HG03095 (cell line): ENCODE data around the gene ARSJ.

ENCODE experiments used
- ATAC-seq: cut with Tn5 transposase; IDR thresholded peaks from one replicate; pipeline ENCODE4 v1.9.1; 2021; ENCODE audit warnings: moderate library complexity; ENCODE audit not compliant: unreplicated experiment

Gene ARSJ

DNA sequence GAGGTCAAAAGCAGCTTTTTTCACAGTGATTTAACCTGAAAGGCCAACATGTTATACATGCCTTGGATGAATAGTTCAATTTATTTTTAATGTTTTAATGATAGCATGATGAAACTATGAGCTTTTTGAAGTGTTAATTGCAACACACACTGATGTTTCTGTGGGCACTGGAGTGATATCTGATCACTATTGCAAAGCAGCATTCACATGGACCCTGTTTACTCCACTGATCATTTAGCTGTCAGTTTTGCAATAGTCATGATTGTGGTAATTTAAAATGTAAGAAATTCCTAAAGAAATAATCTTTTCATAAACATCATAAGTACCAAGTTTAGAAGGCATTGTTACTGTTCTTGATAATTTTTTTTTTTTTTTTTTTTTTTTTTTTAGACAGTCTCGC, 74.1 kb downstream of the ARSJ start:
- no peak for ATAC-seq

DNA sequence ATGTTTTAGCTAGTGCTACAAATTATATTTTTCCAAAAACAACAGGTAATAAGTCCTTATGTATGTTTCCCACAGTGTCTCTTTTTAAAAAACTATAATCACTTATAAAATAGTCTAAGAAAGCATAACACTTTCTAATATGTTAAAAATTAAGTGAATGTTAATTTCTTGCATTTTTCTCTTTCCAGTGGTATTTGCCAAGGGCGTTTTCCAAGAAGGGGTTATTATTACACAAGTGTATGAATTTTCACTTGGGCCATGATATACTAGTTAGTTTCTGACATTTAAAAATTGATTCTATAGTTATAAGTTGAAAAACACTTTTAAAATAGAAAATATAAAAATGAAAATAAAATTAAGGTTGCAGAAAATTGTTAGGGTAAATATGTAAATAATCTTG, 74.6 kb downstream of the ARSJ start:
- no peak for ATAC-seq

DNA sequence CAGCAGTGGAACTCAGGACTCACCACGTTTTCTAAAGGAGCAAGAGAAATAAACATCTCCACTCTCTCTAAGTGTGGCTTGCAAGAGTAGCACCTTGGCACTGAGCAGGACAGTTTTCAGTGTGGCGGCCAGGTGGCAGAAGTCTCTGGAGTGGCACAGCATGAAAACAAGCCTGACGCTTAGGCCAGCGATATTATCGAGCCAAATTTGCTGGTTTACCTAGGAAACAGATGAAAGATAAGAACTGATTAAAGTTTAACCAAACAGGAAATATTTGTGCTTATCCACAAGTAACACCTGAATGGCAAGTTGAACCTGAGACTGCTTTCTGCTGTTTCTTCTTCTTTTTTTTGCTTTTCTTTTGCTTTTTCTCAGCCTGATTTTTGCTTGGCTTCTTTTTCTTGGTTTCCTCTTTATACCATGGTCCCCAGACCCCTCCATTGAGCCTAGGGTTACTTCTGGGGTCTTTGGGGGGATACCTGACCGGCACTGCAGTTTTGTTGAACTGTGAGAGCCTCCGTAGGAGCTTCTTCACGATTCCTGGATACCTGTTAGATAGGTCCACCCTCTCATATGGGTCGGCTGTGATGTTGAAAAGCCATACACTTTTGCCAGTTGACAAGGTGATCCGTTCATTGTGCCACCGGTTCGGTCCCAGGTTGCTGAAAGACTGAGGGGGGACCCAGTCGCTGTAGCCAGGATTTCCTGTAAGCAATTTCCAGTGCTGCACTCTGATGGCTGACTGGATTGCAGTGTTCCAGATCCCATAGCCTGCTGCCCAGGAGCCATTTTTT, 77.3 kb downstream of the ARSJ start:
- no peak for ATAC-seq

DNA sequence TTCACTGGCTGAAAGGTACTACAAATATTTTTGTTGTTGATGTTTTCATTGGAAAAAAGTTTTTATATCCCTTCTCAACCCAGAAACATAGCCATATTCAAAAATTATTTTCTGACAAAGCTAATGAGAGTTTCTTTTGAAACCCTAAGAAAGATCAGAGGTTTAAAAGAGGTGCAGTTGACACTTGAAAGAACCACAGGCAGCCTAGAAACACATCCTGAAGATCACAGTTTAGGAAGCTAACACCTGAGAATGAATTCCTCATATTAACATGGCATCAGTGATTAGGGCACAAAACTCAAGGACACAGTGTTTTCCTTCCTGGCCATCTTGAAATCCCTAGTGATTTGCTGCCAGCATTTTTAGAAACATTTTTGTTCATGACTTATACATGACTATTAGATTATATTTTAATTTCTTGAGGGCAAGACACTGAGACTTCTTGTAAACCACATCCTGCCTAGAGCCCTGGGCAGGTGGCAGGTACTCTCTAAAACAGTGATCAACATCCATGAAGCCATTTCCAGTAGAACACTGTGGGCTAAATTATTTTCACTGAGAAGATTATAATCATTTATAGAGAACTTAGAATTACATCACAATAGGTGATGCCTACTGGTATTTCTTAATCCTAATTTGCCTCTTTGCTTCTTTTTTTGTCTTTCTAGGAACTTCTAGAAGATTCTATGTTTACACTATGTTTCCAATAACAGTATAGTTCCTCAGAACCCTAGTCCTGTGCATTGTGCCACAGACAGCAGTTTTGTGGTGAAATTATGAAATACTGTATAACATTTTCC, 80.0 kb downstream of the ARSJ start:
- ATAC-seq: peak; percentile 84

DNA sequence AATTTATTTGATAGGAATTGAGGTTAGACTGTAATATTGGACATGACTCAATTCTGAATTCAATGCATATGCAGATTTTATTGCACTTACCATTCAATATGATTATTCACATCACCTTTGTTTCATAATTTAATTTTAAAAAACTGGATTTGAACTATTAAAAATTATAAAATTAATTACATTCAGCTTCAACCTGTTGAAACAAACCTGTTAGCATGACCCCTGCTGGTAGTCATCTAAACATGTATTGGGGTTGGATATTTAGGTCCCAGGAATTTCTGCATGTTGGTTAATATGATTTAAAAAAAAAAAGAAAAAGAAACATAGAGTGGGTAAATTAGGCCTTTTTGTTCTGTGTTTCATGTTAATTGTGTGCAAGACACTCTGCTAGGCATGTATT, 85.9 kb downstream of the ARSJ start:
- no peak for ATAC-seq

DNA sequence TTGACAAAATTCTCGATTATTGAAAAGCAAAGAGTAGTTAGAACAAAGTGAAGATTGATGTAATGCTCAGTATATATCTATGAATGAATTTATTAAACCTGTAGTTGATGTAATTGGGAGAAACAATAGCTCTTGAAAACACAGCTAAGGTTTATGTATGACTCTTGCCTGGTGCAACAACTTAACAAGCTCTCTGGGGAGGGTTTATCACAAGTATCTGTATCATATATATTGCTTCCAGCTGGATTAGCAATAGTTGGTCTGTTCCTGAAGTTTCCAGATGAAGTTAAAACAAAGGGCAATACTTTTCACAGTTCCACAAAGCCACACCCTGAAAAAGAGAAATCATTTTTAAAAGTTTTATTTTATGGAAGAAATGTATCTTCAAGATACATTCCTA, 91.4 kb downstream of the ARSJ start:
- no peak for ATAC-seq

DNA sequence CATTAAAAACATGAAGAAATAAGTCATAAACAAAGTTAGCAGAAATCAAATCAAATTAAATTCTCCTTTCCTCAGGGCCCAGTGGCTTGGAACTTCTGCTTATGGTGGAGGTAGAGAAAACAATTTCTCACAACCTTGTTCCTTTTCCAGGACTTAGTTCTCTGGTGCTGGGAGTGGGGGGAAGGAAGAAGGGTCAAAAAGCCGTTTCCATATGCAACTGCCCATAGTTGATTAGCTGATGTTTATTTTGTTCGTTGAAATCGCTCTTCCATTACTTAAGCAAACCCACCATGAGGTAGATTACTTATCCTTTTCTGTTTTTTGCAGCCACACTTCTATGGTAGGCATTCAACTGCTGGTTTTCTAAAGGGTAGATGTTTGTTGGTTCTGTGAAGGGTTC, 94.2 kb downstream of the ARSJ start:
- no peak for ATAC-seq

DNA sequence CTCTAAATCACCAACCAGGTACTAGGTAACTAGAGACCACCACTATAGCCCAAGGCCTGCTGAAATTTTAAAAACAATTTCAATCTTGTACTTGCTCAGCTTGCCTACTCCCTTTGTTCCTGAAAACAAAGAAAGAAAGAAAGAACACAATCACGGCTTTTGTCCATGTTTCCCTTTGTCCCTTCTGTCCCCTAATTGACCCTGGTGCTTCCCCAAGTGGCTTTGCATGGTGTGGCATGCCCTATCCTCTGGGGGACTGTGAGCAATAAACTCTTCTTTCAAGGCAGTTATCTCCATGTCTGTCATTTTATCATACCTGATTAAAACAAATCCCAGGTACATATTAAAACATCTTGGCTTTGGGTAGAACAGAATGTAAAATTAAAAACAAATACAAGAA, 94.8 kb downstream of the ARSJ start:
- no peak for ATAC-seq

DNA sequence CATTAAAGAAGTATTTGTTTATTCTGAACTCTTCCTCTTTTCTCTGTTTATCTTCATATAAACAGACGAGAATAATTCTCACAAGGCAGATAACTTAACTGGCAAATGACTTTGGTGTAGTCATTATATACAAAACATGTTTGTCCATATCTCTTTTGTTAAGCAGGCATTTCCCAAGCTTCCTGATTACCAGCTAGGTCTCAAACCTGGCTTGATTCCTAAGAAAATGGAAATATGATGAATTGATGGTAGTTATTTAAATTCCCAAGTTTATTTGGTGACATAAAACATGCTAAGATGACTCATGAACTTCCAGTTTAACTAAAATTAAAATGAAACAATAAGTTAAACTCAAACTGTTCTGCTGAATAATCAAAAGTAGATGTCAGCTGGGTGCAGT, 96.8 kb downstream of the ARSJ start:
- no peak for ATAC-seq

DNA sequence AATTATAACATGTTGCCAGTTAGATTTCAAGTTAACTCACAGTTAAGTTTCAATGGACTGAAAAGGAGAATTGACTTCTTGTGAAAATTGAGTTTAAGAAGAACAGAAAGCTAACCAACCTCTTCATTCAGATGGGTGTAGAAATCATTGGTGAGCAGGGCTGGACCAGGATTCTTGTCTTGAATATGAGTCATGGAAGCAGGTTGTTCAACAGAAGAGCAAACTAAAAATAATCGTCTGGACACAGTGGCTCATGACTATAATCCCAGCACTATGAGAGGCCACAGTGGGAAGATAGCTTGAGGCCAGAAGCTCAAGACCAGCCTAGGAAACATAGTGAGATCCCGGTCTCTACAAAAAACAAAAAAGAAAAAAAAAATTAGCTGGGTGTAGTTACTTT, 98.2 kb downstream of the ARSJ start:
- no peak for ATAC-seq

DNA sequence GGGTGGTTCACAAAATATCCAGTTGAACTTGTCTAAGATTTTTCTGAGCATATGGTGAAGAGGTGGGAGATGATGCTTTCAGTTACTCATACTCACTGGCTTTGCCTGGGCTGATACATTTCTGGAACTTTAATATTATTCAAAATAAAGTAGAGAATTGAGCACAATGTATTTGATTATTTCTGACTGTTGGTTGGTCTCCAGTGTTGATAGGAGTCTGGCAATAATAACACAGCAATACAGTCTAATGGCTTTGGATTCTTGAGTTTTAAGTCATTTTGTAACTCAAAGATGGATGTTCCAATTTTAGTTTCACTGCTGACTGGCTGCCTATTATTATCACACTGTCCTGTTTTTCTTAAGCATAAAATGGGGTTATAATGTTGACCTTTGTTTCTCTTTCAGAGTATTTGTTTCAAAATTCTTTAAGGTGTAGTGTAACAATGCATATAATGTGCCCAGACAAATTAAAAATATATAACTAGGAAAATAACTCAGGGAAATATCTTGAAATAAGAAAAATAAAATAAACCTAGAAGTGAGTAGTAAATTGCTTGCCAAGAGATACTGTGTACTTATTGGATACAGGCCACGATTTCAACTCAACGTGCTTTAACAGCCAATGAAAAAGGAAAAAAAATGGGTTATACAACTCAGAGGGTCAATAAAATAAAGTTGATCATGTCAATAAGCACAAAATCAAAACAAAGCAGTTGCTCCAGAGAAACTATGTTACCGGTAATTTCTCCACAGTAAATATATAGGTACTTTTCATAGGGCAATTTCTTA, 99.0 kb downstream of the ARSJ start:
- no peak for ATAC-seq

DNA sequence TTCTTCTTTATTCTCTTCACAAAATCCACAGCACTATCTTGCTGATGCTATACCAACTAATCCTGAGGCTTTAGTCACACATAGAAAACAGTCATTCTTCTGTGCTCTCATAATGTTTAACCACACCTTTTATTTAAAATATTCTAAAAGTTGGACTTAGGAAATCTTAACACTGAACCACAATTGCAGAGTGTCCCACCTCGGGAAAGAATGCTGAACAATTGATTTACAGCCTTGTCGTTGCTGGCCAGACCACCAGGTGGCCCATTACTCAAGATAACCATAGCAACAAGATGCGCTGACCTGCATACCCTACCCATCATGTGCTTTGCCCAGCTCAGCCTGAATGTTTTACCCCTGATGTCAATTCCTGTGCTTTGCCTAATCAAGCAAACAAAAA, 100.8 kb downstream of the ARSJ start:
- no peak for ATAC-seq

DNA sequence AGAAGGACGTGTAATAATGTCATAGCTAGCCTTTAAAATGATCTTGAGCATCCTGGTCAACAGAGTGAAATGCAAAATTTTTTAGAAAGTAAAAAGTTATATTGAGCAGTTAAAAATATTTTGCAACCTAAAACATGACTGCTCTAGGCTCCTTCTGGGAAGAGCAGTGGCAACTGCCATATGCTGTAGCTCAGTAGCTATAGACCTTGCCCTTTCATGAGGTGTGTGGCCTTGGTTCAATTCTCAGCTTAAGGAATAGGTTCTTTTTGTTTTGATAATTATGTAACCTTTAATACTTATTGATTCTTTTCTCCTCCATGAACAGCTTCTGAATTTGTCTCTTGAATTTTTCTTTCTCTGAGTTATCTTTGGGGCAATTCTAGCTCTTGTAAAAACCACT, 105.0 kb downstream of the ARSJ start:
- no peak for ATAC-seq

DNA sequence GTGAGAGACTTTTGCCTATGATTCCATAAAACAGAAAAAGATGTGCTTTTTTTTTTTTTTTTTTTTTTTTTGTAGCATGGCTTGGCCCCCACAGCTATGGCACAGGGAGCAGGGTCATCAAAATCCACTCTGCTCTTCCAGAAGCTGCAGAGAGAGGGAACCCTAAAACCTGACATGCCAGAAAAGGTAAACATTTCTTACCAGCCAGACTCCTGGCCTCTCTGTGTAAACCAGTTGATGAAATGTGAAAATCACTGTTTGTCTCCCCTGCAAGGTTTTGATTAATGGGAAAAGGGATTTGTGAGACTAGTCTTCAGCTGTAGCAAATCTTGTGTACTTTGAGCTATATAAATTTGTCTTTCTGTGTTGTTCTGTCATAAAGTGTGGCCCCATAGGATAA, 105.9 kb downstream of the ARSJ start:
- ATAC-seq: no peak

DNA sequence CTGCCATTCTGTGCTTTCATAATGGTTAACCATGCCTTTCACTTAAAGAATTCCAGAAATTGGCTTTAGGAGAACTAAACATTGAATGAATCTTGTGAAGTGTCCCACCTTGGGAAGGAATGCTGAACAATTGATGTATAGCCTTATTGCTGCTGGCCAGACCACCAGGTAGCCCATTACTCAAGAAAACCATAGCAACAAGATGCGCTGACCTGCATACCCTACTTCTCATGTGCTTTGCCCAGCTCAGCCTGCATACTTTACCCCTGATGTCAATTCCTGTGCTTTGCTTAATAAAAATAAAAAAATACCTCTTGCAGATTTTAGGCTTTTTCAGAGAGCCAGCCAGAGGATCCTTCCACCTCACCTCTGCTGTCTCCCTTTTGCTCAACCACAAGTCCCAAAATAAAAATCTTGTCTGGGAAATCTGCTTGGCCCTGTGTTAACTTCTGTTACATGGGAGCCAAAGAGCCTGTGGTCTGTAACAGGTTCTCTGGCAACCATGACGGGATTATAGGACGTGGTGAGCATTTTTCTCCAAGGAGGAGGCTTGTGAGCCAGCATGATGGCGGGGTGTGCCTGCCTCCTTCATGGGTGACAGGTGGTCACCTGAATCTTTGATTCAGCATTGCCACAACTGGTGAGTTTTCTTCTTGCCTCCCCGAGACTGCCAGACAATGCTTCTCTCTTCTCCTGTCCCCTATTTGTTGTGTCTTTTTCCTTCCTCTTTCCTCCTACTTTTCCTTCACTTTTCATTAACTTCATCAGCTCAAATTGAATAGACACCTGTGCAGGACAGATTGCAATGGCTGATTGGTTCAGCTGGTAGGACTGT, 106.8 kb downstream of the ARSJ start:
- no peak for ATAC-seq

DNA sequence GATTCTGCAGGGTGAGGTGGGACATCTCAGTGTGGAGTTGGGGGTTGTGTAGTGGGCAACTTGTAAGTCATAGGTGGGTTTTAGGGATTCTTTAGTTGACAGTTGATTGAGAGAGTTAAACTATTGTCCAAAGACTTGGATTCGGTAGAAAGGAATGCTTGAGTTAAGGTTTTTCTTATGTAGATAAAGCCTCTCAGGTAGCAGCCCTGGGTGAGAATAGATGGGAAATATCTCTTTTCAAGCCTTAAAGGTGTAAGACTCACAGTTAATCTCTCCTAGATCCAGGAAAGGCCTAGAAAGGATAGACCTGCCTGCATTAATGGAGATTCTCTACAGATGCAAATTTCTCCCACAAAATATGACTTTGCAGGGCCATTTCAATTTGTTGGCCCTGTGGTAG, 108.4 kb downstream of the ARSJ start:
- ATAC-seq: no peak

DNA sequence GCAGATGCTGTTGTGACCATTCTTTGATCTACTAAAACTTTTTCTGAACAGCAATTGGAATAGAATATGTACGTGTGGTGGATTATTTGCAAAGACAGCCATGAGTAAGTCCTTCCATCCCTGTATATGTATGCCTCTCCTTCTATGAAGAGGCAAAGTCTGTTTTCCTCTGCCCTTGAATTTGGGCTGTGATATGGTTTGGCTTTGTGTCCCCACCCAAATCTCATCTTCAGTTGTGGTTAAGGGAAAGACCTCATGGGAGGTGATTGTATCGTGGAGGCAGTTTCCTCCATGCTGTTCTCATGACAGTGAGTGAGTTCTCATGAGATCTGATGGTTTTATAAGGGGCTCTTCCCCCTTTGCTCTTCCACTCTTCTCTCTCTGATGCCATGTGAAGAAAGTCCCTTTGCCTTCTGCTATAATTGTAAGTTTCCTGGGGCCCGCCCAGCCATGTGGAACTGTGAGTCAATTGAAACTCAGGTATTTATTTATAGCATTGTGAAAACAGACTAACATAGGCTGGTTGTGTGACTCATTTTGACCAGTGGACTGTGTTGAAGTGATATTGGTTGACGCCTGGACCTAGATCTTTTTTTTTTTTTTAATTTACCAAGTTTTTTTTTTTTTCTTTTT, 109.6 kb downstream of the ARSJ start:
- ATAC-seq: peak; percentile 92

DNA sequence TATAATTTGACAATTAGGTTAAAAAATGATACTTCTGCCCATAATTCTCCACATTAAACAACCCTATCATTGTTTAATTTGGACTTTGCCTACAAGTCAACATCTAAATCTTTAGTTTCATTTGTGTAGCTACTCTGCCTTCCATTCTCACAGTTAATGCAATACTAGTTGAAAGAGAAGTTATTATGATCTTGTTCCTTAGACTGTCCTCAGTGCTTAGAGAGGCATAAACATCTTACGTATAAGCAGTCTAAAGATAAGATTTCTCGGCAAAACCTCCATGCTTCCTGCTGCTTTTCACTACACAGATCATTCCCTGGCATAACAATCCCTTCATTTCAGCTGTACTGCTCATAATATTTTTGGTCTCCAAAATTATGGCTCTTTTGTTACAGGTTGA, 112.8 kb downstream of the ARSJ start:
- ATAC-seq: no peak

DNA sequence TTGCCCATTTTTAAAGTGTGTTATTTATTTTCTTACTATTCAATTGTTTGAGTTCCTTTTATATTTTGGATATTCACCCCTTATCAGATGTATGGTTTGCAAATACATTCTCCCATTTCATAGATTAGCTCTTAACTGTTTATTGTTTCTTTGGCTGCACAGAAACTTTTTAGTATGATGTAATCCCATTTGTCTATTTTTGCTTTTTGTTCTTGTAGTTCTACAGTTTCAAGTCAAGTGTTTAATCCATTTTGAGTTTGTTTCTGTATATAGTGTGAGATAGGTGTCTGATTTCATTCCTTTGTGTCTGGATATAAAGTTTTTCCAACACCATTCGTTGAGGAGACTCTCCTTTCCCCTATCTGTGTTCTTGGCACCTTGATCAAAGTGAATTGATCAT, 120.5 kb downstream of the ARSJ start:
- ATAC-seq: no peak

DNA sequence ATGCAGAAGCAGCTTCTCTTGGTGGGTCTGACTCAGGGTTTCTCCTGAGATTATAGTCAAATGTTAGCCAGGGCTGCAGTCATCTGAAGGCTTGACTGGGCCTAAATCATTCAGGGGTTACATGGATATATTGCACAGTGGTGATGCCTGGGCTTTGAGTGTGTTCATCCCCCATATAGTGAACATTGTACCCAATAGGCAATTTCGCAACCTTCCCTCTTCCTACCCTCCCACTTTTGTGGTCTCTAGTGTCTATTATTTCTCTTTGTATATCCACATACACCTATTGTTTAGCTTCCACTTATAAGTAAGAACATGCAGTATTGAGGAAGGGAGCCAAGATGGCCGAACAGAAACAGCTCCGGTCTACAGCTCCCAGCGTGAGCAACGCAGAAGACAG, 127.6 kb downstream of the ARSJ start:
- no peak for ATAC-seq
